ENCODE data around the gene FAM124B.
A peak's percentile ranks its signal among the peaks of the same experiment; 100 is the strongest.

Gene FAM124B, protein sequence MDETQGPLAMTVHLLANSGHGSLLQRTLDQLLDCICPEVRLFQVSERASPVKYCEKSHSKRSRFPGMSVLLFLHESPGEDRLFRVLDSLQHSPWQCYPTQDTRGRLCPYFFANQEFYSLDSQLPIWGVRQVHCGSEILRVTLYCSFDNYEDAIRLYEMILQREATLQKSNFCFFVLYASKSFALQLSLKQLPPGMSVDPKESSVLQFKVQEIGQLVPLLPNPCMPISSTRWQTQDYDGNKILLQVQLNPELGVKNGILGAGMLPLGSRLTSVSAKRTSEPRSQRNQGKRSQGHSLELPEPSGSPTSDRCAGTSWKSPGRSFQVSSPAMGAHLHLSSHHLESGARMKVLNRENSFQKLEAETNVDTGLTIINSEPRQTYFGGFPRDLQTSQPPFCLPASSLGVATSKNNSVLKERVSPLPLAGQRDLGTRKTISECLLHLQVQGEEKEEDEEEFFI

DNA sequence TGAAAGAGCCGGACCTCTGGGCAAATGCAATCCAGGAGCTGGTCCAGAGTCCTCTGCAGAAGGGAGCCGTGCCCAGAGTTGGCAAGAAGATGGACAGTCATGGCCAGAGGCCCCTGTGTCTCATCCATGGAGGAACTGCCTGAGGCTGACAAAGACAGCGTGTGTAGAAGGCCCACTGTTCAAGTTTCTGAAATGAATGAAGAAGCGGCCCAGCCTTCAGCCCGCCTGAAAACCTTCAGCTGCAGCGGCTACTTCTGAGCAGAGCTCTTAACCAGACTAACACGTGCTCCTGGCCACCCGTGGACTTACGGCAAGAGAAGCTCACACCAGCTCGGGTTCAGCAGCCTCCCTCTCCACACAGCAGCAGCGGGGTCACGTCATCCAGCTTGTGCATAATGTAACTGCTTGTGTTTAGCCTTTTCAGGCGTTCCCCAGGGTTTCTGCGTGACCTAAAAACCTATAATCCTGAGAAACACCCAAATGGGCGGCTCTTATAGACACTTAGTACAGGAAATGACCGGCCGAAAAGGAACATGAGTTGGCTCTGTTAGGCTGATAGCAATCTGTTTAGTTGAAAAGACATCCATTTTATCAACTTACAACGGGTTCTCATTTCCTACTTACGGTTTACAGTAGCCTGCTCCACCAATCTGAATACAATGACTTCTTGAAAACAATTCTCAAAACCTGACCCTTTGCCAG lies at the start of gene FAM124B:
Gene FAM124B (minus strand): TSS at position 467 of the 702 bp plus-strand sequence. CDS start 339 bp downstream, at position 128.
- no peak for DNase-seq (ENCODE audit: low spot score)

DNA sequence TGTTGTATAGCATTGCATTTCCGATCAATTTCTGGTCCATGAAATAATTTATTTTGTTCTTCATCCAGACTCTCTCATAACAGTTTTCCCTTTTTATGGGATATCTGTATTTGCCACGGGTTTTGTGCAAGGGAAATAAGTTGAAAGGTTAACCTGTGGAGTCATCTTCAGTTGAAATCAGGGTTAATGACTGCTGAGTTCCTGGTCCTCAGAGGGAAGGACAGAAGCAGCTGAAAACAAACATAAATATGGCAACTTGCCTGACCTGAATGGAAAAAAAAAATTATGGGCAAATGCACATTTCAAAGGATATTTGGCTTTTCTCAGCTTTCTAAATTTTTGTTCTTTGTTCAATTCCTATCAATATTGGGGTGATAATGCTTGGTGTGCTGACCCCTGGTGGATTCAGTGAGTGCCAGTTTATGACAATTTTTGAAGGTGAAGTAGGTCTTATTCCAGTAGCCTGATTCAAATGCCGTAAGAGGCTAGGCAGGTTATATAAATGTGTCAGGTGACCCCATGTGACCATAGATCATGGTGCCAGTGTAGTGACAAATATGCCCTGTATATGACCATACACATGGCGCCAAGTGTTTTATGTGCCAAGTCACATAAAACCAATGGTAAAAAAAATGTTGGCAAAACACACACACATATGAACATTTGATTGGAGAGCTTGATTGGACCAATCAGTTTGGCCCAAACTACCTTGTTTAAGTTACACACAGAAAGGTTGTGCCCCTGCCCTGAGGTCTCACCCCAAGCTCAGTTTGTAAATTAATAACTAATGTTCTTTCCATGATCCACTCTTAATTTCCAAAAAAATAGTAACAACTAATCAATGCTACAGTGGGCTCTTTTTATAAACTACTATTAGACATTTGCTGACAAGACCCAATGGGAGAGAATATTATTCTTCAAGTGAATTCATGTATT lies 47.6 kb upstream of the FAM124B start:
- DNase-seq (ENCODE audit: low spot score) = peak; percentile 51

DNA sequence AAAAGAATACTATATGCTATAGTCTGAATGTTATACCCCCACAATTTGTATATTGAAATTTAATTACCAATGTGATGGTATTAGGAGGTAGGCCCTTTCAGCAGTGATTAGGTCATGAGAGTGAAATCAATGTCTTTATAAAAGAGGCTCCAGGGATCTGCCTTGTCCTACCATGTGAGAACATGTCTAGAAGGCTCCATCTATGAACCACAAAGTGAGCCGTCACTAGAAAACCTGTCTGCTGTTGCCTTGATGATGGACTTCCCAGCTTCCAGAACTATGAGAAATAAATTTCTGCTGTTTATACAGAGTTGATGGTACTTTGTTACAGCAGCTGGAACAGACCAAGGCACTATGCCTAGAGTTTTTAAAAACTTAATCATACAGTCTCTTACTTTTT lies 46.3 kb upstream of the FAM124B start:
- no peak for DNase-seq (ENCODE audit: low spot score)

DNA sequence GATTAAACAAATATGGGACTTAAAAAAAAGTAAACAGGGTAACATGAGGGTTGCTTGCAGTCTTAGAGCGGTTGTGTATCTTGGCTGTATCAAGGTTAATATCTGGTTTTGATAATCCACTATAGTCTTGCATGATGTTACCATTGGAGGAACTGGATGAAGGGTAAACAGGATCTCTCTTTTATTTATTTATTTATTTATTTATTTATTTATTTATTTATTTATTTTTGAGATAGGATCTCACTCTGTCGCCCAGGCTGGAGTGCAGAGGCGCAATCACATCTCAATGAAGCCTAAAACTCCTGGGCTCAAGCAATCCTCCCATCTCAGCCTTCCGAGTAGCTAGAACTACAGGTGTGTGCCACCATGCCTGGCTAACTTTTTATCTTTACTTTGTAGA lies 42.9 kb upstream of the FAM124B start:
- no peak for DNase-seq (ENCODE audit: low spot score)

DNA sequence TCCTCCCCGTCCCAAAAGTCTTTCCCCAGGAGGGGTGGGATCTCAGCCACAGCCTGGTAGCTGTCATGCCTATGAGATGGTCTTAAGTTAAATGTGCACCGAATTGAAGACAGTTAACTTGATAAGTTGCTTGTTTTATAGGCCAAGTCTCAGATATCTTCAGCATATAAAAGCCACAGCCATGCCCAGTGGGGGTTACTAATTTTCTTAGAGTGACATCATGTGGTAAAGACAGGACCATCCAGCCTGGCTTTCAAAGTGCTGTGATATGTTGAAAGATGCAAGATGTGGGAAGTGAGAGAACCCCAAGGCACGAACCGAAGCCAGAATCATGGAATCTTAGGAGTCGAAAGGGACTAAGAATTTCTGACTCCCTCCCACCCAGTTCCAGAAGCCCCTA lies 42.1 kb upstream of the FAM124B start:
- DNase-seq (ENCODE audit: low spot score) = no peak

DNA sequence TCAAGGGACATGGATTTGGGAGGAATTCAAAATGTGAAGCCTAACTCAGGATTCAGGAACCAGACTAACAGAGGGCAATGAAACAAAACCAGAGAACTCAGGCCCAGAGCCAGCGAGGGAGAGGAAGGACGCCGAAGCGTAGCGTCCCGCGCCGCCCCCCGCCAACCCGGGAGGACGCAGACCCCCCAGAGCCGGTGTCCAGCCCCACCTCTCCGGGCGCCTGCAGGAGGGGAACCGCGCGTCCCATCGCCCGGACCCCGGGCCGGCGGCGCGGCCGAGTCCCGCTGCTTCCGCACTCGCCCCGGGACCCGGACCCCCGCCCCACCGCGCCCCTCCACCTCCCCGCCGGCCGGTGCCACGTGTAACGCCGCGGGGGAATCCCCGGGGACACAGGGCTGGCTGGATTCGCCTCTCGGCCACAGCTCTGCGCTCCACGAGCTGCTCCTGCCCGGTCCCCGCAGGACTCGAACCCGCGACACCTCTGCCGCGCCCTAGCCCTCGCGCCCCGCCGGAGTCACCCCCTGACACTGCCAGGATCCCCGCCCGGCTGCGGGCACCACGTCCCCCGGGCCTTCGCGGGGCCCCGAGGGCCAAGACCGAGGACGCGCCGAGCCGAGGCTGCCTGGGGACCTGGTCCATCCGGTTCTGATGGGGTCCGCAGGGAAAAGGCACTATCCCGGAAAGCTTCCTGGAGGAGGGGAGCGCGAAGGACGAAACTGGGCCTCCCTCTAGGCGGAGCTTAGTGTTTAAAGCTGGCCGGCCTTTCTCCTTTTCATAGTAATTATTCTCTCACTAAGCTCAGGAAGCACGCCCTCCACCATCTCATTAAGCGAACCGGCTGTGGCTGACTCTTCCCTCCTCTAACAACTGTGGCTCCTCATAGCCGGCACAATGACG lies 40.4 kb upstream of the FAM124B start:
- peak; percentile 52 for DNase-seq (ENCODE audit: low spot score)

DNA sequence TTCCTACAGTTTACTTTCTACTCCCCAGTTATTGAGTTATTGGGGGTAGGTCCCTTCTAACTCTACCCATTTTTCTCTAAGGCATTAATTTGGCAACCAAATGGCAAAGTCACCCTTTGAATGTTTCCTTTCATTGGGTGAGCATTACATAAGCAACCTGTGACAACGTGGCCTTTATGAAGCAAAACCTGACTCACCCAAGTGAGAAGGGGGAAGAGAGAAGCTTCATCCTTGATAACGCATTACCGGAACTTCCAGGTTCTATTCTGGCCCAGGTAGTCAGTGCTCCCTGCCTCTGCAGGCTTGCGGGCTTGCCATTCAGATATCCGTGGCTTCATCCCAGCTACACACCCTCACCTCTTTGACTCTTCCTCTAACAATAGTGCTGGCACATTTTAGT lies 39.1 kb upstream of the FAM124B start:
- no peak for DNase-seq (ENCODE audit: low spot score)

DNA sequence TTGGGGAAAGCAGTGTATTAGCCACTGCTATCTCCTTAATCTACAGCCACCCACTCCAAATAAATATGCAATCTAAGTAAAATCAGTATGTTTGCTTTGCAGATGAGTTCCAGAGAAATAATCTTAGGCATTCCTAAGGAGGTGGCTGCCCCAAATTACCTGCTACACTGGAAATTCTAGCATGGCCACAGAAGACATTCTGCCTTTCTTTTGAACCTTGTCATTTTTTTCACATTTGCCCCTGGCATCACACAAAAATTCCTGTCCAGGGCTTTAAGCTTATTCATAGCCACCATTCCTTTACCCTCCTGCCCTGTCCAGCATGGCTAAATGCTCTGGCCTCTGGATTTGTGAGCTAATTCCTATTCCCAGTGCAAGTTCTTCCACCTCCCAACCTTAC lies 36.8 kb upstream of the FAM124B start:
- DNase-seq (ENCODE audit: low spot score) = no peak

DNA sequence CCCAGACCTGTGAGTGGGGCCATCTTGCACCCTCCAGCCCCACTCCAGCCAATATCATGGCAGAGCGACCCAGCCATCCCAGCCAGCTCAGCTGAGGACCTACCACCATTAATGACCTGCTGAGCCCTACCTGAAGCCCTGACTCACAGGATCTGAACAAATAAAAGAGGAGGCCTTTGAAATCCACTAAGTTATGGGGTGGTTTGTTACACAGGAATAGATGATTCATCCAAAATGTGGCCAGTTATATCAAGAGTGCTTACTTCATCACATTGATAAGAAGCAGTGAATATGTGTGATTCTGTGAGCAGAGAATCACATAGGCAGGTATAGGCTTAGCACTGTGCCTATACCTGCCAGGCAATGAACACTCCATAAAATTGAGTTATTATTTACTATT lies 34.7 kb upstream of the FAM124B start:
- DNase-seq (ENCODE audit: low spot score) = no peak

DNA sequence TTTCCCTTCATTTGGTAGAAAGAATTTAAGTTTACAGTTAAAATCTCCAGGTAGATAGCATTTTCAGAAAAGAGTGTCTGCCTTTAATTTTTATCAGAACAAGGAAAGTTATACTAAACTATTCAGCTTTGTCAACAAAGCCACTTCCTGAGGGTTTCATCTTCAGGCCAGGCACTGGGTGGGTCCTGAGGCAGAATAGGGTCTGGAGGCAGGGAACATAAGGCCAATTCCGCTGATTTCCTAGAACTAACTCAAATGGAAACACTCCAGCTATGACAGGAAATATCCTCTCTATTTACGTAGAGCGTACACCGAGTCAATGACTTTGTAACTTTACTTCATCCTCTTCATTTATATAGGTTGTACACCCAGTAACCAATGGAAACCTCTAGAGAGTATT lies 32.7 kb upstream of the FAM124B start:
- DNase-seq (ENCODE audit: low spot score) = no peak

DNA sequence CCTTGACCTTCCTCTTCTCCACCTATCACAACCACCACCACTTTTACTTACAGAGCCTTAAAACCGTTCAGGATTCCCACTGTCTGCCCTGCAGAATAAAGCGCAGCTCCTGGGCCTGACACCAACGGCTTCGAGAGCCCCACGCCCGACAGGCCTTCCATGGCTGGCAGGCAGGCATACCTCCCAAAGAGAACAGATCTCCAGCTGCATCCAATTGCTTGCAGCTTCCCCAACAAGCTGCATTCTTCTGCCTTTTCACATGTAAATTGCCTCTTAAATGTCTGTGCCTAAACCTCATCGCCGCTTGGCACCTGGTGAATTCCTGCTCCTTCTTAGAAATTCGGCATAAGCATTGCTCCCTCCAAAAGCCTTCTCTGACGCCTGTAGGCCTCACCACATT lies 31.5 kb upstream of the FAM124B start:
- DNase-seq (ENCODE audit: low spot score) = no peak

DNA sequence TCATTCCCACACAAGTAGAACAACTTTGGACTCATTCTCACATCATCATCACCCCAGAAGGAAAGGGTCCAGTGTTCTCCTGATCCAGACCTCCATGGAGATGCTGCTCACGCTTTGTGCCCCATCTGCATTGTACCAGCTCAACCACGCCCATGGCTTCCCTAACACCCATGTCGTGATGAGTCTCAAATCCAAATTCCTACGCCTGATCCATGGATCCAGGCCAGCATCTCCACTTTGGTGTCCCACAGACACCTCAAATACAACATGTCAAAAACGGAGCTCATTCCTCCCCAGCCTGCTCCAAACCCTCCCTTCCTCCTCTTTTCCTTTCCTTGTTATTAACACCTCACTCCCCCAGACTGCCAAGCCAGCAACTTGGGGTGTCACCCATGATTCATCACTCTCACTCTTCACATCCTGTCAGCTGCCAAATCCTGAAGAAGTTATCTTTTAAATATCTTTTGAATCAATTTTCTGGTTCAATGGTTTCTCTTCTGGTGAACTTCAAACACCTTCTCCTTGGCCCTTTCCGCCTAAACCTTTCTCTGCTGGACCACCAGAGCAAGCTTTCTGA lies 30.2 kb upstream of the FAM124B start:
- no peak for DNase-seq (ENCODE audit: low spot score)

DNA sequence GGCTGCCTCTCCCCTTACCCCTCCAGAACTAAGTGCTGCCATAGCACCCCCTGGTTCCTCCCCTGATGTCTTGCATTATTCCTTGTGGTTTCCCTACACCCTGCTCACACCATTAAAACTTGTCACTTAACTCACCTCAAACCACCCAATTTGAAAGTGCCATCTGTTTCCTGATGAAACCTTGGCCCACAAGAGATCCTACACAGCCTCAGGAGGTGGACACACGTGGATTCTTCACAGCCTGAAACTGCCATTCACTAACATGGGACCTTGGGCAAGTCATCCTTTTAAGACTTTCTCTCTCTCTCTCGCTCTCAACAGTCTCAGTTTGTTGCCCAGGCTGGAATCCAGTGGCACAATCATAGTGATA lies 27.5 kb upstream of the FAM124B start:
- DNase-seq (ENCODE audit: low spot score) = no peak

DNA sequence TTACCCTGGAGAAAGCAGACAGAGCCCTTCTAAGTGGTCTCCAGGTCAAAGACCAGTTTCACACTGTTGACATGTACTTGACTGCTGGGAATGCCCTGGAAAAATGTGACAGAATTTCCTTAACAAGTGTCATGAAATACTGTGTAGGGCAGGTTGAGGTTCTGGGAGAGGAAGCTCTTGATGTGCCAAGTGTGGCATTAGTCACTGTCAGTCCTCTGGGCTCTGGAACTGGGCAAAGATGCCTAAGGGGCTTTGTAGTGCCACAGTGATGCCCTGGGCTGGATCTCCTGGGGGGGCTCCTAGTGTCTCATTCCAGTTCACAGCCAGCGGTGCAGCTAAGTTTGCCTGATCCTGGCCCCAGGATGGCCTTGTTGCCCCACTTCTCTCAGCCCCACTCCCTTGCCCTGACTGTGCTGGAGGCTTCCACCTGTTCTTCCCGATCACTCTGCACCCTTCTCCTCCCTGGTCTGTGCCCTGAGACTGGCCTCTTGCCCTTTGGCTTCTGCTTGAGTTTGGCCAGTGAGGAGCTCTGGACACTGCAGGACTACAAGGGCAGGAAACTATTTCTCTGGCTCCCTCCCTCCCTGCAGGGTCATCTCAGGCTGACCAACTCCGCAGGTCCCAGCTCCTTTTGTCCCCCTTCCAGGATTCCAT lies 27.0 kb upstream of the FAM124B start:
- DNase-seq (ENCODE audit: low spot score) = no peak

DNA sequence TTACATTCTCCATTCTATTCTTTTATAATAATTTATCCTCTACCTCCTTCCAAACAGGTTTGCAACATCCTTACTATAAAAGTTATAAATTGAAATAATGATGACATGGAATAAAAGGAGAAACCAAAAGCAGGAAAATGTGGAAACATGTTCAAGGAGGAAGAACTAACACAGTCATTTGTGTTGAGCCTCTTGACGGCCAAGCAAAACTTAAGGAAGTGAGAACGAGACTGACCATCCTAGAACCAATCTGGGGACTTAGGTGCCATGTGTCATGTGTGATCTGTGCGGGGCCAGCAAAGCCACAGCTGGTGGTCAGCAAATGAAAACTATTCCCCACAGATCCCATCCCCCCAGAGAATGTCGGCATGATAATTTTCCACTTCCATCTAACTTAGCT lies 25.6 kb upstream of the FAM124B start:
- DNase-seq (ENCODE audit: low spot score) = no peak

DNA sequence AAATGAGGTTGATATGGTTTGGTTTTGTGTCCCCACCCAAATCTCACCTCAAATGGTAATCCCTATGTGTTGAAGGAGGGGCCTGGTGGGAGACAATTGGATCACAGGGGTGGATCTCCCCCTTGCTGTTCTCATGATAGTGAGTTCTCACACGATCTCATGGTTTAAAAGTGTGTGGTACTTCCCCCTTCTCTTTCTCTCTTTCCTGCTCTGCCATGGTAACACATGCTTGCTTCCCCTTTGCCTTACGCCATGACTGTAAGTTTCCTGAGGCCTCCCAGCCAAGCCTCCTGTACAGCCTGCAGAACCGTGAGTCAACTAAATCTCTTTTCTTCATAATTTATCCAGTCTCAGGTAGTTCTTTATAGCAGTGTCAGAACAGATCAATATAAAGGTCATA lies 24.7 kb upstream of the FAM124B start:
- no peak for DNase-seq (ENCODE audit: low spot score)

DNA sequence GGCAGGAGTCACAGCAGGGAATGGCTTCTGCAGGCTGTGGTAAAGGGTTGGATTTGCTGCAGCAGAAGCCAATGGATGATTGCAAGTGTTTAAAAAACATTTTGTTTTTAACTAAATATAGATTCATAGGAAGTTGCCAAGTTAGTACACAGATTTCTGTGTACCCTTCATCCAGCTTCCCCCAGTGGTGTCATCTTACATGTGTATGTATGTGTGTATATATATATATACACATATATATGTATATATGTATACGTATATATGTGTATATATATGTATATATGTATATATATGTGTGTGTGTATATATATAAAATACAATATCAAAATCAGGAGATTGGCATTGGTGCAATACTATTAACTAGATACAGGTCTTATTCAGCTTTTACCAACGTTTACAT lies 19.2 kb upstream of the FAM124B start:
- no peak for DNase-seq (ENCODE audit: low spot score)

DNA sequence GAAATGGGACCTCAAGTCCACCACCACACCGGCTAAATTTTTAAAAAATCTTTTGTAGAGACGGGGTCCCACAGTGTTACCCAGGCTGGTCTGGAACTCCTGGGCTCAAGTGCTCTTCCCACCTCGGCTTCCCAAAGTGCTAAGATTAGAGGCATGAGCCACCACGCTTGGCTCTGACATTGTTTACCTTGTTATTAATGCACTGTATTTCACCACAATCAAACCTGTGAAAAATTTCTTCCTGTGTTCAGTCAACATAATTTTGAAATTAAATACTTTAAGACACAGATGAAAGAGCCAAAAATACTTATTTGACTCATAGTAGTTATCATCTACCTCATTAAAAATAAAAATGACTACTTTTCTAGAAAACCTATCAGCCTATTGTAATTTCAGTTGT lies 16.0 kb upstream of the FAM124B start:
- DNase-seq (ENCODE audit: low spot score) = no peak

DNA sequence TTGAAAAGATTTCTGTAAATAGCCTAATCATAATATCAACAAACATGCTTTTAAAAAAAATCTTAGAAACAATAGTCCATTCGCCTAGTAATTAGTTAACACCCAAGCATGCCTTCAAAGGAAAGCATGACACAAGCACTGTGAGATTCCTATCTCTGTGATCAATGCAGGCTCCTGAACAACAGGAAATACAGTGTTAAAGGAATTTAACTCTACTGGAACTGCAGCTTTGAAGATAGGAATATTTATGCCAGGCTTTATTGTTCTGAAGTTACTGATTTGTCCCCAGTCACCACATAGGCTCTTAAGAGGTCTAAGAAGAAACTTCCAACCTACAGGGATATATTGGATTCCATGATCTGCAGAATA lies 15.4 kb upstream of the FAM124B start:
- DNase-seq (ENCODE audit: low spot score) = no peak

DNA sequence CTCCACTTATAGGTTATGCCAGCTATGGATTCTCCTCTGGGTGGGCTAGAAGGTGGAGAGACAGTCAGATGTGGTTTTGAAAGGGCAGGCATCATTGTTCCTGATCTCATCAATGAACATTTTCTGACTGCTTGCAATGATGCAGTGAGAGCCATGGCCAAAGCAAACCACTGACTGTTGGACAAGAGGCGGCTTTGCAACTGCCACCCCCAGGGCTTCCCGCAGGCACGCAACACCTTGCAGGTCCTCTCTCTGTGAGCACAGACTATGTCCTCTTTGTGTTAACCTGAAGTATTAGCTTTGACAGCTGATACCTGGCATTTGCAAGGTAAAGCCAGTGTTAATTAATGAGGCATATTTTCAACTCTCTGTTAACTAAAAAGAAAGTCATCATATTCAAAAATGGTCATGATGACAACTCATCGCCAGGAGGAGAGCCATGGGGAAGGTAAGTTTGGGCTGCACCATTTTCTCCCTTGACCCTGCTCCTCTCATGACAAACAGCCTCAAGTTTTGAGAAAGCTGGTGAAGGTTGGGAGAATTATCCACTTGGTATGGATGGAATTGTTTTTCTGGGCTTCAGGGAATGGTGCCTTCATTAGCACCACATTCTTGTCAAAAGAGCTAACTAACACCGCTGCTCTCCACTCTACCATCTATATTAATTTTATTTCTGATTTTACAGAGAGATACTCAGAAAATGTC lies 14.9 kb upstream of the FAM124B start:
- DNase-seq (ENCODE audit: low spot score) = no peak
